ENCODE results near the gene CHCHD4.

Gene CHCHD4

DNA sequence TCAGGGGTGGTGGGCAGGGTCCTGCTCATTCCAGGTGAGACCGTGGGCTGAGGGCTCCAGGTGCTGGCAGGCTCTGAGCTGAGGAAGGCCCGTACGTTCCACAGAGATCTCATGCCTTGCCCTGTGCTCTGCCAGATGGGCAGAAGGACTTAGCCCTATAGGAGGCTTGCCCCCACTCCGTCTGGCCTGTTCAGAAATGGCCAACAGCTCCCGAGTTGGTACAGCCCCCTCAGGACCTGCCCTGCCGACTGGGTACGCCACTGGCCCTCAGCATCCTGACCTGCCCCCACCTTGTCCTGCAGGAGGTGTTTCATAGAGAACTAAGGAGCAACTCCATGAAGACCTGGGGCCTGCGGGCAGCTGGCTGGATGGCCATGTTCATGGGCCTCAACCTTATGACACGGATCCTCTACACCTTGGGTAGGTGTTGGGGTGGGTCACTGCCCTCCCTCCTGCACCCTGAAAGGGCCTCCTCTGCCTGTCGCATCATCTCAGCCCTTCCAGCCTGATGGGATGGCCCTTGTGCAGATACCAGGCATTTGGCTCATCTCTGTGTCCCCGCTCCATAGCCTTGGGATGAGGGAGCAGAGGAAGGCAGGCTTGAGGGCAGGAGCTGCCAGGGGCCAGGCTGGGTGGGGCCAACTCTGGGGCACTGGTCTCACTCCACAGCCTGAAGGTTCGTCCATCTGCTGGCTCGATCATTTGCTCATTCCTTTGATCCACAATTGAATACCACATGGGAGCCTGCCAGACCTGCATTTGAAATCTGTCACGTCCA, 14.4 kb upstream of the CHCHD4 start:
- intact Hi-C loops (cut with DNase I): no loop called here
- peak in 1 of 42 donors; percentile 19 for DNase-seq

DNA sequence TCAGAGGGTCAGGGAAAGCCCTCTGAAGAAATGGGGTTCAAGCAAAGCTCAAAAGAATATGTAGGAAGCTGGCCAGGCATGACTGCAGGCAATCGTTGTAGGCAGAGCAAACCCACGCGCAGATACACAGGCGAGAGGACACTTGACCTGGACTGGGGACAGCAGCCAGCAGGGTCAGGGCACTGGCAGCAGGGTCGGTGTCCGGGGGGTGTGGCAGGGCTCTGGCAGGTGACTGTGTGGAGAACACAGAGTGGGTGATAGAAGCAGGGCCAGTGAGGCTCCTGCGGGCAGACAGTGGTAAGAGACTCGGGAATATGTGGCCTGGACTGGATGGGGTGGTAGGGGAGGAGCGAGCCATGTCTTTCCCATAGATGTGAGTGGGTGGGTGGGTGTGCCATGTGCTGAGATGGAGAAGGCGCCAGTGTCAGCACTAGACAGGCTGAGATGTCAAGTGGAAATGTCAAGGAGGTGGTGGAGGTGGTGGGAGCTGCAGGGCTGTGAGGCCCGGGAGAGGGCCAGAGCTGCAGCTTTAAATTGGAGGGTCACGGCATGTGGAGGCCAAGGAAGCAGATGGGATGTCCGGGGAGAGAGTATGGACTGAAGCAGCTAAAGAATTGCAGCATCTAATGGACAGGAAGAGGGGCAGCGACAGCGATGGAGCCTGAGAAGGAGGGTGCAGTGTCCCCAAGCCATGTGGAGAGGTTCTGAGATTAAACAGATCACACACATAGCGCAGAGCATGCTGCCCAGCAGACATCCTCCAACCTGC, 13.6 kb upstream of the CHCHD4 start:
- intact Hi-C loops (cut with DNase I): no loop called here
- peak in 32 of 42 donors; percentile 16 to 87 (median 53) for DNase-seq

DNA sequence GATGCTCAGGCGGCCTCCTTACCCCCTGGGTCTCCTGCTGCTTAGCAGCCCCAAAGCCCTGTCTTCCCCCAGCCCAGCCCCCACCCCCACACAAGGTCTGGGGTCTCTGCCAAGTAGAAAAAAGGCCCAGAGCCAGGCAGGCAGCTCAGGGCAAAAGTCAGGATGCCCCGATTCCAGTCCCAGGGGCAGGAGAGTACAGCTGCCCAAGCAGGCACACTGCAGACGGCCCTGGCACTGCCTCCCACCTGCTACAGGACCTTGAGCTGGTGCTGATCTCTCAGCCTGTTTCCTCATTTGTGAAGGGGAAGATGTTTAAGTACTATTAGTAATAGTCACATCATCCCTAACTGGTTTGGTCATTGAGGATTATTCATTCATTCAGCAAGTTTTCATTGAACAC, 12.8 kb upstream of the CHCHD4 start:
- no peak for DNase-seq
- intact Hi-C loops (cut with DNase I): no loop called here

DNA sequence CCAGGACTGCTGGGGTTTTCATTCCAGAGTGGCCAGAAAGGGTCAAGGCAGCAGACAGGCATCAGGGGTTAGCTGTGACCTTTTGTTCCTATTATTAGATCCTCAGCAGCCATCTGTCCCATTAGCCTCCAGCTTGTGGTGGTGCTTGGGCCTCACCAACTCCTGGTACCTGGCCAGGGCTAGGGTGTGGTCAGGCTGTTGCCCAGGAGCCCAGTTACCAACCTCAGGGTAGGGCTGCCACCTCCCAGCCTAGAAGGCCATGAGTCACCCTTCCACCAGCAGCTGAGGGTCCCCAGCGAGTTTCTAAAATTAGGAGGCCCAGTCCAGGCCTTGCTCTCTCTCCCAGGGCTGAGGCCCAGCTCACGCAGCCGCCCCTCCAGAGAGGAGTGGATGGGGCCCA, 12.3 kb upstream of the CHCHD4 start:
- intact Hi-C loops (cut with DNase I): no loop called here
- DNase-seq: no peak

- no peak for DNase-seq
- intact Hi-C loops (cut with DNase I): no loop called here
Observed at GRCh38 chr3:14135581-14135980, 10.9 kb upstream of the CHCHD4 start.

DNA sequence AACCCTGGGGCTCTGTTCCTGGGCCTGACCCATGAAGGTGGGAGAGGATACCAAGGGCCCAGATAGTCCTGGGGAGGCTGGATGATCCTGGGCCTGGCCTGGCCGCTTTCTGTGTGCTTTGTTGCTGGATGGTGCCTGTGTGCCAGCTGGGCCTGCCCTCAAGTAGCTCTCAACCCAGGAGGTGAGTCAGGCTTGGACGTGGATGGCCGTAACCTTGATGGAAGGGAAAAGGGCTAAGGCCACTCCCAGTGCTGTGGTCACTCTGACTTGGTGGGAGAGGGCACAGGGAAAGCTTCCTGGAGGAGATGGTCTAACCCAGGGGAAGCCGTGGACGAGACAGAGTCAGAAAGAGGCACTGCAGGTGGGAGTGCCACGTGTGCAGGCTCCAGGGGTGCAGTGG, 9.6 kb upstream of the CHCHD4 start:
- DNase-seq: no peak
- intact Hi-C loops (cut with DNase I): no loop called here

DNA sequence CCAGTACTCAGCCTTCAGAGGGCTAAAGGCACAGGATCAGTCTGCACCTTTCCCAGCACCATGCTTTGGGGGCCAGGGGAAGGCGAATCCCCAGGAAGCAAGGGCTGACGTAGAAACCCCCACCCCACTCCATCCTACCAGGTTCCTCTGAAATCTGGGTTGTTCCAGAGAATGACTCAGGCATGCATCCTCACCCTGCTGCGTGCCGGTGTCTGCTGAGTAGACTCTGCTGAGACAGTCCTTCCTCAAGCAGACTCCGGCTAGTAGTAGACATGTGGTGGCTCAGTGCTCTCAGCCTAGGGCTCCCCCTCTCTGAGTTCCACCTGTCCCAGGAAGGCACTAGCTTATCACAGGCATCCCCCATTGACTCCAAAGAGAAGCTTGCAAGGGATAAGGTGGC, 9.2 kb upstream of the CHCHD4 start:
- peak in 23 of 42 donors; percentile 20 to 72 (median 54) for DNase-seq
- intact Hi-C loops (cut with DNase I): no loop called here

DNA sequence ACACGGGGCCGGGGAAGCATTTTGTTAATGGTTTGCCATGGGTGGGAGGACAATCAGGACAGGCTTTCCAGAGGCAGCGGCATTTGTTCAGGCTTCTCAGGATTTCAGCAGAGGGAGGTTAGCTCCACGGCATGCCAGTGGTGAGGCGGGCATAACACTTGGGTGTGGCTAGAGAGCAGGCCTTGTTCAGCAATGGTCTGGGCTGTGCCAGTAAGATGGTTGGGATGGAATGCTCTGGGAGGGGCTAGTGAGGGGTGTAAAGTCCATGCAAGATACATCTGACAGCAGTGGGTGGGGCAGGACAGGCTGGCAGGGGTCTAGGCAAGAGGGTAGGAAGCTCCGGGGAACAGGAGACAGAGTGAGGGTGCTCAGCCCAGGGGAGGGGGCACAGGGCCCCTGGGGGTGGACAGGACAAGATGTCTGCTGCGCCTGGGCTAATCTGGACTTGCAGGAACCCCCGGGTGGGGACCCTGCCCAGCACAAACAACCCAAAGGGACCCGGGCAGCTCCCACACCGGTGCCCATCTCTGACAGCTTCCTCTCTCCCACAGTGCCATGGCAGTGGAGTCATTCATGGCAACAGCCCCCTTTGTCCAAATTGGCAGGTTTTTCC, 8.6 kb upstream of the CHCHD4 start:
- intact Hi-C loops (cut with DNase I): no loop called here
- DNase-seq: no peak

DNA sequence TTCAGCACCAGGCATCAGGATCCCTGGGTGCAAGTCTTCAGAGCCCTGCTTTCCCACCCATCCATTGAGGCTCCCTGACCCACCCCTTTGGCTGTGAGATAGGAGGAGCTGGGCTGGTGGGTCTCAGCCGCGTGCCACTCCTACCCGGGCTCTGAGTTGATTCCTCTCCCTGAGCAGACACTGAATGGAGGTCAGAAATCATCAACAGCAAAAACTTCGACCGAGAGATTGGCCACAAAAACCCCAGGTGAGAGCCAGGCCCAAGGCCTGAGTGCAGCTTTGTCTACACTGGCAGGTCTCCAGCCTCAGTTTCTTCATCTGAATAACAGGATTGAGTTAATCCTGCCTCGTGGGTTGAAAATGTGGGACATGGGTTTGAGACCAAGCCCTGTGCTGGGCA, 8.0 kb upstream of the CHCHD4 start:
- no peak for DNase-seq
- intact Hi-C loops (cut with DNase I): no loop called here

- intact Hi-C loops (cut with DNase I): no loop called here
- no peak for DNase-seq
Observed at GRCh38 chr3:14132120-14132519, 7.5 kb upstream of the CHCHD4 start.

DNA sequence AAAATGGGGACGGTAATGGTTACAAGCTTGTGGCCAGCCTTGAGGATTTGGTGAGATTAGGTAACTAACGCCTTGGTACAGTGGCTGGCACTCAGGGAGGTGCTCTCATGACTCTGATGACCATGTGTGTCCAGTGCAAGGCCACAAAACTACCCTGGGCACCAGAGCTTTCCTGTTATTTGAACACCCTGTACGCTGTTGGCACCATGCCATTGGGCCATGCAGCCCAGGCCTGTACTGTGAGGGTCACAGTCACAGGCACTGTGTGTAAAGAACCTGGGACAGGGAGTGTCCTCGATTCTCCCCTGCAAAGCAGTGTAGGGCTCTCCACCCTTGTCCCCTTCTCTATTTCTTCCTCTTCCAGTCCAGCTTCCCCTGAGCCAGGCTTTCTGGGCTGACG, 6.5 kb upstream of the CHCHD4 start:
- intact Hi-C loops (cut with DNase I): no loop called here
- no peak for DNase-seq

- intact Hi-C loops (cut with DNase I): no loop called here
- DNase-seq: no peak
Observed at GRCh38 chr3:14130707-14131106, 6.0 kb upstream of the CHCHD4 start.

DNA sequence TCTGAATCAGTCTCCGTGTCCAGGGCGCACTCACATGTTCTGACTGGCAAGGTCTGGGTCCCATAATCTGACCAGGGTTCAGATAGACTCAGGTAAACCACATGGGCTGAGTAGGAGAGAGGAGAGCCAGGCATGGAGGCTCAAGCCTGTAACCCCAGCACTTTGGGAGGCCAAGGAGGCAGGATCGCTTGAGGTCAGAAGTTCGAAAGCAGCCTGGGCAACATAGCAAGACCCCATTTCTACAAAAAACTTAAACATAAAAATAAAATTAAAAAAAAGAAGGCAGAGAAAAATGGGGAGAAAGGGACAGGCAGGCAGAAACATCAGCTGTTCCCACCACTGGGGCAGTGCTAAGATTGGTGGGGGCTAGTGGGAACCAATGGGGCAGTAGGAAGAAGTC, 5.6 kb upstream of the CHCHD4 start:
- no peak for DNase-seq
- intact Hi-C loops (cut with DNase I): no loop called here

- intact Hi-C loops (cut with DNase I): loop anchor here (10.0 kb wide), 1 partner anchor 526 kb away; the partner anchor contains the start of gene CCDC174
- no peak for DNase-seq
Observed at GRCh38 chr3:14129296-14129695, 4.6 kb upstream of the CHCHD4 start.

DNA sequence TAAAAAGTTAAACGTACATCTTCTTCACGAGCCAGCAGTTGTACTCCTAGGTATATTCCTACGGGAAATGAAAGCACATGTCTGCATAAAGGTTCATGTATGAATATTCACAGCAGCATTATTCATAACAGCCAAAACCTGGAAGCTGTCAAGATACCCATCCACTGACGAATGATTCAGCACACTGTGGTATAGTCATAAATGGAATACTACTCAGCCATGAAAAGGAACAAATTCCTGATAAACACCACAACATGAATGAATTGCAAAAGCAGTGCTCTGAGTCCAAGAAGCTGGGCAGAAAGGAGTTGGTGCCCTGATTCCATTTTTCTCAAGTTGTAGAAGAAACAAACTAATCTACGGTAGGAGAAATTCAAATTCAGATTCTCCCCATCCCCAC, 4.1 kb upstream of the CHCHD4 start:
- no peak for DNase-seq
- intact Hi-C loops (cut with DNase I): loop anchor here (10.0 kb wide), 1 partner anchor 526 kb away; the partner anchor contains the start of gene CCDC174

DNA sequence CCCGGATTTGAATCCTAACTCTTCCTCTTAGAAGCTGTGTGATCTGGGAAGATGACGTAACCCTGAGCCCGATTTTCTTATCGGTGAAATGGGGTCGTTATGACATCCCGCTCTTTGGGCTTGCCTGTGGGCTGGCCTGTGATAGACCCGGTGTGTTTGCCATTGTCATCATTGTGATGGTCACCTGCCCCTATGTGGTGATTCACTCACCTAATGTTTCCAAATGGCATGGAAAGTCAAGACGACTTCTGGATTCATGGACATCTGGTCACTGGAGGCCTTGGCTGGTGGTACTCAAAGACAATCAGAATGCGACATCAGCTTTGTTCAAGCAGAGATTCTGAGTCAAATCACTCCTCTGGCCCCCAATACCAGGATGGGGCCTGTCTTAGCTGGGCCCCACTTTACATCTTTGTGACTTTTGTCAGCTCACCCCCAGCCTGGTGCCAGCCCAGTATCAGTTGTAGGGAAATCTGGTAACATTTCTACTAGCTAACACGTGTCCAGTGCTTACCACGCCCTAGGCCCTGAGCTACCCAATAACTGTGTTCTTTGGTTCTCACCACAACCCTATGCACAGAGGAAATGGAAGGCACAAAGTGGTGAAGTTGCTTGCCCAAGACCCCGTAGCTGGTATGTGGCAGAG, 3.0 kb upstream of the CHCHD4 start:
- peak in 1 of 42 donors; percentile 25 for DNase-seq
- intact Hi-C loops (cut with DNase I): loop anchor here (2.0 to 10.0 kb wide), 2 partner anchors 51 to 527 kb away; partner anchors contain the start of genes CCDC174, LSM3 and XPC

GRCh38 chr3:14126887-14127505, 2.3 kb upstream of the CHCHD4 start:
- DNase-seq: peak in 1 of 42 donors; percentile 9
- intact Hi-C loops (cut with DNase I): loop anchor here (2.0 to 10.0 kb wide), 2 partner anchors 52 to 528 kb away; partner anchors contain the start of genes CCDC174, LSM3 and XPC

GRCh38 chr3:14126017-14126886, 1.6 kb upstream of the CHCHD4 start:
- intact Hi-C loops (cut with DNase I): loop anchor here (2.0 to 10.0 kb wide), 2 partner anchors 53 to 529 kb away; partner anchors contain the start of genes CCDC174, LSM3 and XPC

More at GRCh38 chr3:14126017-14126886, 1.6 kb upstream of the CHCHD4 start:
- DNase-seq: peak in 3 of 42 donors; percentile 17 to 38 (median 23)

Measured in head of caudate nucleus (tissue), 42 donors.